Amniotic stem cell (primary cell): Measurements from ENCODE around the gene PPT2.
A peak's percentile ranks its signal among the peaks of the same experiment; 100 is the strongest.
"Not testable (repeated sequence)": the region's sequence is repeated elsewhere in the genome, so short reads cannot be mapped to it uniquely, and the experiment has no call there.

Experiments used
- DNase-seq: peaks from one replicate; lab custom pipeline; 2025; lab: John Stamatoyannopoulos, UW

PPT2 gene

GRCh38 chr6:32127717-32128592, 26.0 kb upstream of the PPT2 start, which contains the start of gene ATF6B:
Gene ATF6B (minus strand): TSS chr6:32128246. CDS start chr6:32128207, 39 bp downstream.
- peak; percentile 98 for DNase-seq

GRCh38 chr6:32128751-32129296, 25.1 kb upstream of the PPT2 start:
- DNase-seq = no peak

GRCh38 chr6:32129297-32130088, 24.4 kb upstream of the PPT2 start:
- DNase-seq = no peak

GRCh38 chr6:32131439-32131948, 22.4 kb upstream of the PPT2 start:
- no peak for DNase-seq

- no peak for DNase-seq
Measured at GRCh38 chr6:32132110-32132509, 21.8 kb upstream of the PPT2 start.

GRCh38 chr6:32133786-32134185, 20.2 kb upstream of the PPT2 start:
- peak; percentile 4 for DNase-seq

GRCh38 chr6:32137454-32137853, 16.5 kb upstream of the PPT2 start:
- DNase-seq = no peak

- DNase-seq = no peak
Measured at GRCh38 chr6:32139590-32139989, 14.4 kb upstream of the PPT2 start.

GRCh38 chr6:32140420-32141046, 13.4 kb upstream of the PPT2 start:
- DNase-seq = no peak

- not testable (repeated sequence) for DNase-seq
Measured at GRCh38 chr6:32144238-32144637, 9.7 kb upstream of the PPT2 start.

GRCh38 chr6:32146287-32146686, 7.7 kb upstream of the PPT2 start:
- DNase-seq = no peak

- DNase-seq = no peak
Measured at GRCh38 chr6:32146687-32147086, 7.3 kb upstream of the PPT2 start.

GRCh38 chr6:32147401-32148132, 6.4 kb upstream of the PPT2 start:
- no peak for DNase-seq

- DNase-seq = no peak
Measured at GRCh38 chr6:32148289-32149091, 5.5 kb upstream of the PPT2 start.

GRCh38 chr6:32149092-32149755, 4.7 kb upstream of the PPT2 start:
- no peak for DNase-seq

GRCh38 chr6:32149932-32150870, 3.7 kb upstream of the PPT2 start:
- no peak for DNase-seq

- DNase-seq = no peak
Measured at GRCh38 chr6:32151181-32151862, 2.6 kb upstream of the PPT2 start.
